Endothelial cell of umbilical vein (primary cell): ENCODE measurements around the gene PLAAT1. TPM values are rescaled to one million over a fixed set of nuclear protein-coding genes. Genes with fewer than 3 reads are reported as not detected.
A peak's percentile ranks its signal among the peaks of the same experiment; 100 is the strongest.

ENCODE experiments used
- BruUV-seq: library from RNA; stranded (reverse); fragments of 400-500 nt; replicated peaks from 2 replicates; lab custom pipeline; 2021; lab: Mats Ljungman, UMichigan
- CTCF ChIA-PET: fragments of 300-600, 350-600 bp; sonication (Branson Sonifier 250); formaldehyde crosslinking; loops from one replicate; lab custom pipeline; 2021; ENCODE audit warnings: antibody characterized with exemption, inconsistent platforms; lab: Charles Lee
- POLR2A ChIA-PET: fragments of 300-600, 350-600 bp; sonication (Branson Sonifier 250); formaldehyde crosslinking; loops from one replicate; lab custom pipeline; 2021; ENCODE audit warnings: antibody characterized with exemption, inconsistent platforms; lab: Charles Lee
- DNase-seq: peaks from one replicate; pipeline ENCODE4 v3.0.0-alpha.2; 2011; ENCODE audit warnings: low read depth, low spot score
- FAIRE-seq: peaks from 2 replicates; lab custom pipeline; 2011; peaks lifted over from hg19 to GRCh38; lab: Jason Lieb, UNC
- H2AFZ ChIP-seq: 2 replicates; pipeline ENCODE4 v1.6.0; 2012; ENCODE audit warnings: low read depth, low read length, control low read depth, inconsistent platforms
- H3K27ac ChIP-seq: 2 replicates; pipeline ENCODE4 v1.5.1; 2011; ENCODE audit warnings: low read depth, mild to moderate bottlenecking, control low read depth, low read length, moderate library complexity; ENCODE audit not compliant: insufficient read depth
- H3K27me3 ChIP-seq, 2 experiments: 2 replicates each; pipeline versions ENCODE4 v1.6.0 to v1.6.1; 2011; ENCODE audit warnings: low read length in 2 of 2, mixed read lengths in 1 of 2; ENCODE audit not compliant: control insufficient read depth in 2 of 2, insufficient read depth in 2 of 2
- H3K36me3 ChIP-seq, 2 experiments: 2 replicates in 1 of 2; 3 replicates in 1 of 2; pipeline ENCODE4 v1.5.1; 2011; ENCODE audit warnings: low read length in 2 of 2, mild to moderate bottlenecking in 1 of 2, moderate library complexity in 1 of 2; ENCODE audit not compliant: control insufficient read depth in 2 of 2, insufficient read depth in 2 of 2; ENCODE audit errors: extremely low read depth in 1 of 2
- H3K4me1 ChIP-seq: 3 replicates; pipeline ENCODE4 v1.5.1; 2011; ENCODE audit warnings: mild to moderate bottlenecking, low read length; ENCODE audit not compliant: control insufficient read depth, insufficient read depth; ENCODE audit errors: extremely low read depth
- H3K4me2 ChIP-seq: 2 replicates; pipeline ENCODE4 v1.6.1; 2011; ENCODE audit warnings: low read length, control low read depth, mixed read lengths; ENCODE audit not compliant: insufficient read depth
- H3K4me3 ChIP-seq, 3 experiments: fragments of 200-600 bp in 1 of 3; sonication (generic), shearing (Covaris generic) in 1 of 3; replicated peaks in 1 of 3; 2 replicates each; pipeline ENCODE4 v1.5.1; 2011 to 2016; ENCODE audit warnings: control low read depth in 3 of 3, low read length in 3 of 3, mild to moderate bottlenecking in 2 of 3, inconsistent platforms in 1 of 3, low read depth in 1 of 3, moderate library complexity in 1 of 3; ENCODE audit not compliant: insufficient read depth in 1 of 3
- H3K79me2 ChIP-seq: 2 replicates; pipeline ENCODE4 v1.6.0; 2012; ENCODE audit warnings: low read length, inconsistent platforms; ENCODE audit not compliant: control insufficient read depth, insufficient read depth
- H3K9ac ChIP-seq: replicated peaks from 2 replicates; pipeline ENCODE3; 2011; ENCODE audit warnings: low read length, control low read depth; ENCODE audit not compliant: insufficient read depth; ENCODE audit errors: extremely low read depth
- H3K9me1 ChIP-seq: replicated peaks from 3 replicates; pipeline ENCODE4 v1.6.0; 2011; ENCODE audit warnings: mild to moderate bottlenecking, low read length; ENCODE audit not compliant: control insufficient read depth, insufficient read depth; ENCODE audit errors: extremely low read depth
- H3K9me3 ChIP-seq: replicated peaks from 2 replicates; pipeline ENCODE4 v1.5.1; 2012; ENCODE audit warnings: low read length, inconsistent platforms; ENCODE audit not compliant: control insufficient read depth, insufficient read depth
- H4K20me1 ChIP-seq: replicated peaks from 2 replicates; pipeline ENCODE3; 2011; ENCODE audit warnings: mild to moderate bottlenecking, low read length; ENCODE audit not compliant: control insufficient read depth, insufficient read depth; ENCODE audit errors: extremely low read depth
- FOS ChIP-seq: IDR thresholded peaks from 2 replicates; pipeline ENCODE4 v1.6.1; 2011; ENCODE audit warnings: mild to moderate bottlenecking, low read length, moderate library complexity, borderline replicate concordance; ENCODE audit not compliant: insufficient read depth
- GATA2 ChIP-seq: IDR thresholded peaks from 2 replicates; pipeline ENCODE4 v1.7.0; 2011; ENCODE audit warnings: low read depth, mild to moderate bottlenecking, moderate library complexity, mixed read lengths, low read length; ENCODE audit not compliant: insufficient read length, insufficient read depth
- JUN ChIP-seq: IDR thresholded peaks from 2 replicates; pipeline ENCODE4 v1.6.1; 2011; ENCODE audit warnings: borderline replicate concordance, low read depth; ENCODE audit not compliant: insufficient read length, insufficient read depth
- MYC ChIP-seq: IDR thresholded peaks from one replicate; pipeline ENCODE4 v1.6.1; 2011; ENCODE audit warnings: mild to moderate bottlenecking, low read depth, low read length
- POLR2AphosphoS5 ChIP-seq: IDR thresholded peaks from 2 replicates; pipeline ENCODE4 v1.6.1; 2012; ENCODE audit warnings: low read depth, mild to moderate bottlenecking, control low read depth, low read length, moderate library complexity; ENCODE audit not compliant: insufficient read depth
- dilution Hi-C: fragments of 300-500 bp; cut with MboI; formaldehyde crosslinking; loops from one replicate; pipeline ENCODE4 v1.15.0; 2019; ENCODE audit warnings: low sequenced_read_pairs; ENCODE audit not compliant: extremely low pct_ligation_motif_present
- intact Hi-C: fragments of 100-400 bp; cut with micrococcal nuclease; formaldehyde crosslinking; loops from one replicate; pipeline ENCODE4 v1.10.0; 2022
- polyA plus RNA-seq, 4 experiments: library from polyadenylated mRNA; depleted of rRNA in 3 of 4; stranded (reverse) in 3 of 4; unstranded in 1 of 4; fragments of >200 nt; gene quantifications; 2 replicates each; pipeline versions ENCODE4 v1.2.1 to v1.2.3, GENCODE V29; 2011 to 2012; ENCODE audit warnings: missing spikeins in 1 of 4
- total RNA-seq: library from RNA; stranded (reverse); gene quantifications from 2 replicates; pipeline ENCODE4 v1.2.3, GENCODE V29; 2021
- TF ChIP-seq, protein P1 (sequence below), 2 donors: IDR thresholded peaks; 1 replicate in 1 of 2; 2 replicates in 1 of 2; pipeline ENCODE4 v1.5.1; 2011; ENCODE audit warnings: low read length in 2 of 2, mild to moderate bottlenecking in 2 of 2, moderate library complexity in 2 of 2, control low read depth in 1 of 2, inconsistent platforms in 1 of 2, low read depth in 1 of 2; ENCODE audit not compliant: insufficient read depth in 1 of 2; ENCODE audit errors: extremely low read depth in 1 of 2

The PLAAT1 gene
- total and polyA plus RNA-seq, 2 donors (not counting 3 experiments of a cell fraction or from before 2014, with no cell fraction given) = 0.58 to 0.75 TPM

DNA sequence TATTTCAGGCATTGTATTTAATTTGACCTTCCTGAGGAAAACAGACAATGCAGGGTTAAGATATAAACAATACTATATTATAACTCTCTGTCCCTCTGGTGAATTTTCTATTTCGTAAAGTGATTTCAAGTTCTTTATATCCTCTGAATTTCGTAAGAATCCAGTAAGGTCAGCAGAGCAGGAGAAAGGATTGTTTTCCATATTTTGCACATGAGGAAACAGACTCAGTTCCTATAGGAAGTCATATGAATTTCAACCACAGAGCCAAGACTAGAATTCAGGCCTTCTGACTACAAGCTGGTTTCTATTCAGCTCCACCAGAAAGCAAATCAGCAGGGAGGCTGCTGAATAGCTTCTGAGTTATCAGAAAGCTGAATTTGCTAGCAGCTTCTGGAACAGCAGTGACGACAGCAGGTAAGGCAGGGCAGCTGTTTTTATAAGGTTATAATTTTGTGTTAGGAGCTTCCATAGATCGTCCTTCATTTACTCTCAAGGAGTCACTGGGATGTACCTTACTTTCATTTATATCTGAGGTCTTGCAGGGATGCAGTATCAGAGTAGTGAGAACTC is 11.1 kb upstream of the PLAAT1 start:
- Histone ChIP-seq H3K79me2 (no peaks in the 10 kb centered on the region), H2AFZ (no peak overlapping the region), H3K9ac (no peak overlapping the region), H3K36me3 (no peaks in the 10 kb centered on the region), H3K9me3 (no peaks in the 10 kb centered on the region), H3K4me2 (no peak overlapping the region), H4K20me1 (no peaks in the 10 kb centered on the region), H3K27me3 (peaks cover 0 to 2% of the 10 kb centered on the region in 2 experiments), H3K4me3 (no peak overlapping the region), H3K9me1 (no peaks in the 10 kb centered on the region), H3K4me1 (no peaks in the 10 kb centered on the region), H3K27ac (no peak overlapping the region)
- POLR2A ChIA-PET = no interaction called here
- peak; percentile 75 for DNase-seq
- intact Hi-C loops (no loop called here), dilution Hi-C loops (no loop called here)
- TF ChIP-seq FOS (no peak), JUN (no peak), MYC (no peak), GATA2 (no peak), POLR2AphosphoS5 (no peak)
- TF ChIP-seq, protein P1, sequence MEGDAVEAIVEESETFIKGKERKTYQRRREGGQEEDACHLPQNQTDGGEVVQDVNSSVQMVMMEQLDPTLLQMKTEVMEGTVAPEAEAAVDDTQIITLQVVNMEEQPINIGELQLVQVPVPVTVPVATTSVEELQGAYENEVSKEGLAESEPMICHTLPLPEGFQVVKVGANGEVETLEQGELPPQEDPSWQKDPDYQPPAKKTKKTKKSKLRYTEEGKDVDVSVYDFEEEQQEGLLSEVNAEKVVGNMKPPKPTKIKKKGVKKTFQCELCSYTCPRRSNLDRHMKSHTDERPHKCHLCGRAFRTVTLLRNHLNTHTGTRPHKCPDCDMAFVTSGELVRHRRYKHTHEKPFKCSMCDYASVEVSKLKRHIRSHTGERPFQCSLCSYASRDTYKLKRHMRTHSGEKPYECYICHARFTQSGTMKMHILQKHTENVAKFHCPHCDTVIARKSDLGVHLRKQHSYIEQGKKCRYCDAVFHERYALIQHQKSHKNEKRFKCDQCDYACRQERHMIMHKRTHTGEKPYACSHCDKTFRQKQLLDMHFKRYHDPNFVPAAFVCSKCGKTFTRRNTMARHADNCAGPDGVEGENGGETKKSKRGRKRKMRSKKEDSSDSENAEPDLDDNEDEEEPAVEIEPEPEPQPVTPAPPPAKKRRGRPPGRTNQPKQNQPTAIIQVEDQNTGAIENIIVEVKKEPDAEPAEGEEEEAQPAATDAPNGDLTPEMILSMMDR (IDR thresholded peaks at IDR 0.05; ENCODE audit: extremely low read depth in 1 of 2, insufficient read depth in 1 of 2, low read depth in 1 of 2, low read length in 2 of 2) = no peak
- CTCF ChIA-PET = interaction anchor here (1.2 kb wide), 1 partner anchor 10 kb away, joined by 3 read pairs; no protein-coding TSS in a partner anchor
- no peak for FAIRE-seq
- no TSS peak for BruUV-seq
